Astrocyte of the cerebellum (primary cell): Measurements from ENCODE around the gene PLCH1.

Experiments used
- DNase-seq: peaks from one replicate; pipeline ENCODE4 v3.0.0-alpha.2; 2011; ENCODE audit warnings: low read depth
- H3K4me3 ChIP-seq: 2 replicates; pipeline ENCODE4 v1.5.1; 2011; ENCODE audit warnings: mild to moderate bottlenecking, low read depth, low read length, moderate library complexity
- in situ Hi-C: cut with HindIII; loops from 2 replicates; pipeline ENCODE4 v1.10.0; 2017; ENCODE audit warnings: low sequenced_read_pairs
- TF ChIP-seq, protein P1 (sequence below): IDR thresholded peaks from 2 replicates; pipeline ENCODE4 v1.5.1; 2012; ENCODE audit warnings: low read length, low read depth, moderate library complexity, mild to moderate bottlenecking; ENCODE audit errors: missing control alignments

The PLCH1 gene

GRCh38 chr3:155535098-155535497, 209.8 kb downstream of the PLCH1 start:
- no peak for DNase-seq
- H3K4me3 ChIP-seq, result no peak overlapping the region
- in situ Hi-C loops, result no loop called here
- TF ChIP-seq, protein P1, sequence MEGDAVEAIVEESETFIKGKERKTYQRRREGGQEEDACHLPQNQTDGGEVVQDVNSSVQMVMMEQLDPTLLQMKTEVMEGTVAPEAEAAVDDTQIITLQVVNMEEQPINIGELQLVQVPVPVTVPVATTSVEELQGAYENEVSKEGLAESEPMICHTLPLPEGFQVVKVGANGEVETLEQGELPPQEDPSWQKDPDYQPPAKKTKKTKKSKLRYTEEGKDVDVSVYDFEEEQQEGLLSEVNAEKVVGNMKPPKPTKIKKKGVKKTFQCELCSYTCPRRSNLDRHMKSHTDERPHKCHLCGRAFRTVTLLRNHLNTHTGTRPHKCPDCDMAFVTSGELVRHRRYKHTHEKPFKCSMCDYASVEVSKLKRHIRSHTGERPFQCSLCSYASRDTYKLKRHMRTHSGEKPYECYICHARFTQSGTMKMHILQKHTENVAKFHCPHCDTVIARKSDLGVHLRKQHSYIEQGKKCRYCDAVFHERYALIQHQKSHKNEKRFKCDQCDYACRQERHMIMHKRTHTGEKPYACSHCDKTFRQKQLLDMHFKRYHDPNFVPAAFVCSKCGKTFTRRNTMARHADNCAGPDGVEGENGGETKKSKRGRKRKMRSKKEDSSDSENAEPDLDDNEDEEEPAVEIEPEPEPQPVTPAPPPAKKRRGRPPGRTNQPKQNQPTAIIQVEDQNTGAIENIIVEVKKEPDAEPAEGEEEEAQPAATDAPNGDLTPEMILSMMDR, result no peak

GRCh38 chr3:155528579-155528978, 216.3 kb downstream of the PLCH1 start:
- no peak overlapping the region for H3K4me3 ChIP-seq
- in situ Hi-C loops, result no loop called here
- TF ChIP-seq, protein P1, result no peak
- no peak for DNase-seq

GRCh38 chr3:155525324-155525833, 219.5 kb downstream of the PLCH1 start:
- TF ChIP-seq, protein P1, result no peak
- no peak for DNase-seq
- in situ Hi-C loops, result no loop called here
- no peak overlapping the region for H3K4me3 ChIP-seq

DNA sequence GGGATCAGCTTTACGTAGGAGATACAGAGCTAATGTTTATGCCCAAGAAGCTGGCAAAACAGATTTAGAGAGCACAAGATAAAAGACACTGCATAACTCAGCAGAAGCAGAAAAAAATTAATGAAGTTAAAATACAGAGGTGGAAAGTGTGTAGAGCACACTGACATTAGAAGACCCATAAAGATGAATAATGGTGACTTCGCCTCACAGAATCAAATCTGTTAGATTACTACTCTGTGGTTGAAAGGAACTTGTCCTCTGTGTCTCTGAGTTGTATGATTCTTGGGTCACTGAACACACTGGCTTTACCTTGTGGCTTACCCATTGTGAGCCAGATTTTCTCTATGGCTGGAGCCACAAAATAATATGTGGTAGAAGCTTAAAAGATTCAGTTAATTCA, 224.4 kb downstream of the PLCH1 start:
- in situ Hi-C loops, result no loop called here
- no peak overlapping the region for H3K4me3 ChIP-seq
- TF ChIP-seq, protein P1, result no peak
- DNase-seq, result no peak

GRCh38 chr3:155519078-155519477, 225.8 kb downstream of the PLCH1 start:
- no peak for DNase-seq
- no peak overlapping the region for H3K4me3 ChIP-seq
- in situ Hi-C loops, result no loop called here
- TF ChIP-seq, protein P1, result no peak

GRCh38 chr3:155517903-155518302, 227.0 kb downstream of the PLCH1 start:
- in situ Hi-C loops, result no loop called here
- DNase-seq, result no peak
- TF ChIP-seq, protein P1, result no peak

DNA sequence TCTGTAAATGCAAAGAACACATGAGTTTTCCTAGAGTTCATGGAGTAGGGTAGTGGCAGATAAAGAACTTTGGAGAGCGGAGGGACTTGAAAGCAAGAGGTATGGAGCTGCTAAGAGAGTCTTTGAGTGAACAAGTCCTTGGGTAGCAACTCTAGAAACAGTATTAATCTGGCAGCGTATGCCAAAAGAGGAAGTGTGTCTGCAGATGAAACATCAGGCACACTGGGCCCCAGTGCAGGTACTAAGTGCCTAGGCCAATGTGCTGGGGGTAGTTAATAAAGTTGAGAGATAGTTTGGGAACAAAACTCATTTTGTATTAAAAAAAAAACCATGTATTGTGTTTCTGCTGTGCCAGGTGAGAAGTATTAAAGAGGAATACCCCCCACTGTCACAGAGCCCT, 228.4 kb downstream of the PLCH1 start:
- in situ Hi-C loops, result no loop called here
- DNase-seq, result no peak
- no peak overlapping the region for H3K4me3 ChIP-seq
- TF ChIP-seq, protein P1, result no peak

More at GRCh38 chr3:155517903-155518302, 227.0 kb downstream of the PLCH1 start:
- H3K4me3 ChIP-seq, result no peak overlapping the region
